Measurements from ENCODE around the gene LRP10. TPM values are rescaled to one million over a fixed set of nuclear protein-coding genes. Genes with fewer than 3 reads are reported as not detected.
"Not testable (repeated sequence)": the region's sequence is repeated elsewhere in the genome, so short reads cannot be mapped to it uniquely, and the experiment has no call there.

Gene LRP10
- polyA plus RNA-seq, 1 donor from 2014 or later = 0.22 TPM

- no peaks in the 10 kb centered on the region for H3K9me3 ChIP-seq (ENCODE audit: low read length)
- H3K36me3 ChIP-seq (ENCODE audit: insufficient read depth, low read length) = no peaks in the 10 kb centered on the region
- H3K9me2 ChIP-seq (ENCODE audit: insufficient read depth, low read length) = no peaks in the 10 kb centered on the region
- no peaks in the 10 kb centered on the region for H3F3A ChIP-seq (ENCODE audit: insufficient read depth, low read length, poor library complexity, severe bottlenecking)
- H3K9ac ChIP-seq (ENCODE audit: low read length) = no peak overlapping the region
- no peak overlapping the region for H3K4me2 ChIP-seq (ENCODE audit: low read length)
- H3K4me3 ChIP-seq (ENCODE audit: low read length) = no peak overlapping the region
- H3K27ac ChIP-seq (ENCODE audit: low read length) = no peak overlapping the region
- no peak for TF ChIP-seq CTCF (IDR thresholded peaks at IDR 0.05; ENCODE audit: poor library complexity, severe bottlenecking)
- TF ChIP-seq EZH2 (IDR thresholded peaks at IDR 0.05; ENCODE audit: borderline replicate concordance, insufficient read depth, low read length, poor library complexity, severe bottlenecking) = no peak
- TF ChIP-seq TAF1 (IDR thresholded peaks at IDR 0.05; ENCODE audit: low read depth) = no peak
- TF ChIP-seq RAD21 (conservative IDR thresholded peaks at IDR 0.05) = no peak
- no peak for TF ChIP-seq SMC3 (conservative IDR thresholded peaks at IDR 0.05; ENCODE audit: poor library complexity)
- no peak for TF ChIP-seq MXI1 (conservative IDR thresholded peaks at IDR 0.05; ENCODE audit: poor library complexity, severe bottlenecking)
- TF ChIP-seq EP300 (conservative IDR thresholded peaks at IDR 0.05; ENCODE audit: poor library complexity, severe bottlenecking) = no peak
- TF ChIP-seq POLR2AphosphoS5 (IDR thresholded peaks at IDR 0.05) = no peak
- TF ChIP-seq REST (IDR thresholded peaks at IDR 0.05; ENCODE audit: borderline replicate concordance) = no peak
- no peaks in the 10 kb centered on the region for H3K79me2 ChIP-seq (replicated peaks; ENCODE audit: insufficient read depth, low read length)
- H3K27me3 ChIP-seq (ENCODE audit: insufficient read depth, low read depth, low read length) = no peaks in the 10 kb centered on the region
- no peaks in the 10 kb centered on the region for H4K20me1 ChIP-seq (ENCODE audit: insufficient read depth)
- H2AFZ ChIP-seq (ENCODE audit: low read depth, low read length) = no peak overlapping the region
These were observed 16.4 kb upstream of the LRP10 start for GRCh38 chr14:22854963-22855724.

- Histone ChIP-seq H2AFZ (ENCODE audit: low read depth, low read length) (no peak overlapping the region), H3F3A (ENCODE audit: insufficient read depth, low read length, poor library complexity, severe bottlenecking) (no peaks in the 10 kb centered on the region), H3K36me3 (ENCODE audit: insufficient read depth, low read length) (no peaks in the 10 kb centered on the region), H3K27ac (ENCODE audit: low read length) (no peak overlapping the region), H3K79me2 (replicated peaks; ENCODE audit: insufficient read depth, low read length) (no peaks in the 10 kb centered on the region), H3K9me3 (ENCODE audit: low read length) (no peaks in the 10 kb centered on the region), H3K9me2 (ENCODE audit: insufficient read depth, low read length) (no peaks in the 10 kb centered on the region), H3K27me3 (ENCODE audit: insufficient read depth, low read depth, low read length) (no peaks in the 10 kb centered on the region), H3K4me3 (ENCODE audit: low read length) (no peak overlapping the region), H3K9ac (ENCODE audit: low read length) (no peak overlapping the region), H4K20me1 (ENCODE audit: insufficient read depth) (no peaks in the 10 kb centered on the region), H3K4me2 (ENCODE audit: low read length) (no peak overlapping the region)
- no peak for TF ChIP-seq TAF1 (IDR thresholded peaks at IDR 0.05; ENCODE audit: low read depth)
- no peak for TF ChIP-seq EP300 (conservative IDR thresholded peaks at IDR 0.05; ENCODE audit: poor library complexity, severe bottlenecking)
- no peak for TF ChIP-seq EZH2 (IDR thresholded peaks at IDR 0.05; ENCODE audit: borderline replicate concordance, insufficient read depth, low read length, poor library complexity, severe bottlenecking)
- TF ChIP-seq REST (IDR thresholded peaks at IDR 0.05; ENCODE audit: borderline replicate concordance) = no peak
- TF ChIP-seq RAD21 (conservative IDR thresholded peaks at IDR 0.05) = no peak
- no peak for TF ChIP-seq MXI1 (conservative IDR thresholded peaks at IDR 0.05; ENCODE audit: poor library complexity, severe bottlenecking)
- no peak for TF ChIP-seq SMC3 (conservative IDR thresholded peaks at IDR 0.05; ENCODE audit: poor library complexity)
- TF ChIP-seq CTCF (IDR thresholded peaks at IDR 0.05; ENCODE audit: poor library complexity, severe bottlenecking) = no peak
- TF ChIP-seq POLR2AphosphoS5 (IDR thresholded peaks at IDR 0.05) = no peak
These were observed 15.1 kb upstream of the LRP10 start for GRCh38 chr14:22856428-22856827.

GRCh38 chr14:22860377-22860776 lies 11.2 kb upstream of the LRP10 start:
- H2AFZ ChIP-seq (ENCODE audit: low read depth, low read length); H3K9me3 ChIP-seq (ENCODE audit: low read length); H4K20me1 ChIP-seq (ENCODE audit: insufficient read depth); H3K9ac ChIP-seq (ENCODE audit: low read length); H3K9me2 ChIP-seq (ENCODE audit: insufficient read depth, low read length); H3K4me3 ChIP-seq (ENCODE audit: low read length); H3K27me3 ChIP-seq (ENCODE audit: insufficient read depth, low read depth, low read length); H3K79me2 ChIP-seq (replicated peaks; ENCODE audit: insufficient read depth, low read length); H3K4me2 ChIP-seq (ENCODE audit: low read length); H3K27ac ChIP-seq (ENCODE audit: low read length); H3F3A ChIP-seq (ENCODE audit: insufficient read depth, low read length, poor library complexity, severe bottlenecking); H3K36me3 ChIP-seq (ENCODE audit: insufficient read depth, low read length): not testable (repeated sequence)

Data from neural cell (in vitro differentiated cells).